Activated CD8-positive, alpha-beta memory T cell treated with anti-CD3 and anti-CD28 coated beads, Interleukin-2, amount 50 U/mL, for 24 hours (primary cell): ENCODE measurements around the gene ZNRF1.

ENCODE experiments used
- DNase-seq: peaks from one replicate; pipeline ENCODE4 v3.0.0-alpha.2; 2020; ENCODE audit errors: extremely low read depth

ZNRF1 gene

DNA sequence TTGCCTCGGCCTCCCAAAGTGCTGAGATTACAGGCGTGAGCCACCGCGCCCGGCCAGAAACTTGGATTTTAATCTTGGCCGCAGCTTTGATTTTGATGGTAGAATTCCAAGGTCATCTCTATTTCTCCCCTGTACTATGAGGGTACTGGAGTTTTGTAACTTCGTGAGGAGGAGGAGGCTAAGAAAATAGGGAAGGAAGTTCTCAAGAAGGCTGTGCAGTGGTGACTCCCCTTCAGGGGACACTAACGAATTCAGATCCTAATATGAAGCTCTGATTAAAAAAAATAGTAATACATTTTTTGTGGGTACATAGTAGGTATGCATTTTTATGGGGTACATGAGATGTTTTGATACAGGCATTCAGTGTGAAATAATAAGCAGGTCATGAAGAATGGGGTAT, 61.9 kb downstream of the ZNRF1 start:
- DNase-seq, result no peak

- DNase-seq, result no peak
Measured at GRCh38 chr16:75061669-75062068, 62.8 kb downstream of the ZNRF1 start.

- no peak for DNase-seq
Measured at GRCh38 chr16:75062135-75062975, 63.5 kb downstream of the ZNRF1 start.

DNA sequence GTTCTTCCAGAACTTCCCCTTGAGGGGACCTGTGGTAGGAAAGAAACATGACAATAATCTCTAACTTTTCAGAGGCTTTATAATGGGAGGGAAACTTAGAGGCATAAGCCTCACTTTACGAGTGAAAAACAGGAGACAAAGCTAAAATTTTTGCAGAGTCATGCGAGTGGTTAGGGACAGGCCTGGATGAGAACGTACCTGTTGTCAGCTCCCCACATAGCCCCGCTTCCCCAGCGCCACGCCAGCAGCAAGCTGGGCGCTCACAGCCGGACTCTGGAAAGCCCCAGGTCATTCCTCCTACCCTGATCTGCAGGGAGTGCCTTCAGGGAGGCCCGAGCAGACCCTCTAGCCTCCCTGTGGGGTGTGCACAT, 64.1 kb downstream of the ZNRF1 start:
- no peak for DNase-seq

GRCh38 chr16:75063549-75064088, 64.8 kb downstream of the ZNRF1 start:
- no peak for DNase-seq

DNA sequence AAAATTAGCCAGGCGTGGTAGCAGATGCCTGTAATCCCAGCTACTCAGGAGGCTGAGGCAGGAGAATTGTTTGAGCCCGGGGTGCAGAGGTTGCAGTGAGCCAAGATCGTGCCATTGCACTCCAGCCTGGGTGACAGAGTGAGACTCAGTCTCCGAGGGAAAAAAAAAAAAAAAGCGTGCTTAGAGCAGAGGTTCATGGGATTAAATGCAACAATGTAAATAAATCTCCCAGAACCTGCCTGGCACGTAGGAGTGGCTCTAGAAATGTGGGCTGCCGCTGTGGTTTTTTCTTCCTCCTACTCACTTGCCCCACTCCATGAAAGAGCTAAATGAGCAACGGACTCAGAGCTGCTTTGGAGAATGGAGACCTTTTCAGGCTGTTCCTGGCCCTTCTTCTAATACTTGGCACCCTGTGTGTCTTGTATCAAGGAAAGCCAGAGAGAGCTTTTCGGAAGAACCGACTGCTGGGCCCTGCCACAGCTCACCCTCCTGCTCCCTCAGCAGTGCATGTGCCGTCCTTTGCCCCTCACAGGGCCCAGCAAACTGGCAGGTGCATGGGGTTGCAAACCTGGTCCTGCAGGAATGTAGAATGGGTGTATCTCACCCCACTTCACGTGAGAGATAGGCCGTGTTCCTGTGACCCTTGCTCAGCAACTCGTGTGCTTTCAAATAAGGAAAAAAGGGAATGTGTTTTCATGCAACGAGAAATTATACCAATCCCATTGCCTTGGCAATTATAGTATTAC, 65.8 kb downstream of the ZNRF1 start:
- DNase-seq, result no peak

- no peak for DNase-seq
Measured at GRCh38 chr16:75065149-75065505, 66.3 kb downstream of the ZNRF1 start.

GRCh38 chr16:75065521-75066149, 66.8 kb downstream of the ZNRF1 start:
- DNase-seq, result no peak

GRCh38 chr16:75066861-75067447, 68.1 kb downstream of the ZNRF1 start:
- DNase-seq, result no peak

DNA sequence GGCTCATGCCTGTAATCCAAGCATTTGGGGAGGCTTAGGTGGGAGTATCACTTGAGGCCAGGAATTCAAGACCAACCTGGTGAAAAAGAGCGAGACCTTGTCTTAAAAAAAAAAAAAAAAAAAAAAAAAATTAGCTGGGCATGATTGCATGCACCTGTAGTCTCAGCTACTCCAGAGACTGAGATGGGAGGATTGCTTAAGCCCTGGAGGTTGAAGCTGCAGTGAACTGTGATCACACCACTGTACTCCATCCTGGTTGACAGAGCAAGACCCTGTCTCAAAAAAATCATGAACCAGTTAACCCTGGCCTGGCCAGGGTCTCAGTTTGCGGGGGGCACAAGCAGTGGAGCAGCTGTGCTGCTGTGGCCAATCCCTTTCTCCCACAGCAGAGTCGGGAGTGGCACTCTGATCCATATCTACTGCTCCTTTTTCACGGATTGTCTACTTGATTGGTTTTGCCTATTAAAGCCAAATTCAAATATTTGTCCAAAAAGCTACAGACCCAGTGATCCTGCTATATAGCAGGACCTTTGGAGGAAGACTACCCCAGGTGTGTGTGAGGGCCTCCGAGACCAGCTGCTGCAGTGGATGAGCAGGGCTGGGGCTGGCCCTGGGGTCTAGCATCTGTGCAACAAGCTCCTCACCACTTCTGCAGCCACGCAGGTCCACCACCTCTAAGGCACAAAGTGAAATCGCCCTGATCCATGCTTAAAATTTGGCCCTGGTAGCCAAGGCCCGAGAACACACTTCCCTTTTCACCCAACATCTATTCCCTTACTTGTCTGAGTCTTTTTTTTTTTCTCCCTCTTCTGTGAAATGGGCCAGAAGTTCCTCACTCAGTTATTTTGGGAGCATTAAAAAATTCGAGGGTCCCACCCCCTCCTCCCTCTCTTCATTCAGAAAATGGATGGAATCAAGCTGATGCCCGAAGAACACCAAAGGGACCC, 69.5 kb downstream of the ZNRF1 start:
- DNase-seq, result no peak

DNA sequence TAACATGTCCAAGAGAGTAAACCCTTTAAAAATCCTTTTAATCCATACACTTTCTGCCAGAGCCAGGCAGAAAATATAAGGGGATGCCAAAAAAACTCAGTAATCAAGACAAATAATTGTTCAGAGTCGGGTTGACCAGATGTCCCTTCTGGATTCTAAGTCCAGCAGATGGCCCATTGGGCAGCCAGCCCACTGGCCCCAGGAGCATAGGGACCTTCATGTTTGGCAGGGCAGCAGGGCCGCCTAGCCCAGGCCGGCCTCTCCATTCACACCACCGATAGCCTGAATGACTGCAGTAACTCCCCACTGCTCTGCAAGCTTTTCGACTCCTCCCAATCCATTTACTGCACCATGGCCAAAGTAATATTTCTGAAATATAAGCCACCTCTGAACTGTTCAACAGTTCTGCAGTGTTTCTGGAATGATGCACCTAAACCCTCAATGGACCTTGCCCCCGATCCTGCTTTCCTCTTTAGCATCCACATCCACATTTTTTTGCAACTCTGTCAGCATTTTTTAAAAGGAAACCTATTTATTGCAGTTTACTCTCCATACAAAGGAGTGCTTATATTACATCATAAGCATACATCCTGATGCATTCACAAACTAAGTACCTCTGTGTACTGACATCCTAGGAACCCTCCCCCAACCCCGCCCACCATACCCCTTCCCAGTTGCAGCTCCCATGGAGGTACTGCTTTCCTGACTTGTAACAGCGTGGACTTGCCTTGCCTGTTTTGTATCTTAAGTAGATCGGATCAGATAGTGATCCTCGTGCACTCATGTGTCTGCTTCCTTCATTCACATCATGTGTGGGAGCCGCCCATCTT, 71.4 kb downstream of the ZNRF1 start:
- no peak for DNase-seq

- DNase-seq, result no peak
Measured at GRCh38 chr16:75071621-75072020, 72.8 kb downstream of the ZNRF1 start.

GRCh38 chr16:75072239-75072947, 73.6 kb downstream of the ZNRF1 start:
- DNase-seq, result no peak

DNA sequence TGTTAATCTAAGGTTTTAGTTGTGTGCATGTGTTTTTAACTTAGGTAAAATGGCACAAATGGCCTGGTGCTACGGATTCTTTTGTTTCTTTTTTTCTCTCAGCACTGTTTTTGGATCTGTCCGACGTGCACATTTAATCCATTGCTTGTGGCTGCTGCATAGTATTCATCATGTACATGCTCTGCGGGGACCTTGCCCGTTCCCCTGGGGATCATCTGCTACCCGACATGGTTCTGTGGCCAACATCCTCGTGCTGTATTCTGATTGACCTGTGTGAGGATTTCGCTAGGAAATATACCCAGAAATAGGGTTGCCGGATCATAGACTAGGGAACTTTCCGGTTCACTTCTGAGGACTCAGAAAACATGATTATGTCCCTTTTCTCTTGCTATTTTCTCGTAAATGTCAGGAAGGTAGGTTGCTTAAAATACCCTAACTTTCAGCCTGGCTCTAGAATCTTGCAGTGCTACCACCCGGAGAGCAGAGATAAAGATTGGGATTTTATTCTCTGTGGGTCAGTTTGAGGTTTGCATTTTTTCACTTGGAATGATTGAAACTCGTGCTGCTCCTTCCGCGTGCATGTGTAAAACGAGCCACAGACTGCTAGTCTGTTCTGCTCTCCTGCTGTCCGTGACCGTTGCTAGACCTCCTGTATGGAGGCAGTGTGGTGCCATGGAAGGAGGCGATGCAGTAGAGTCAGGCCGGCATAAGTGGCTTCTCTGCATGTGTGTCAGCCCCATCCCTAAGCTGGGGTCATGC, 74.9 kb downstream of the ZNRF1 start:
- DNase-seq, result no peak

GRCh38 chr16:75074304-75074793, 75.5 kb downstream of the ZNRF1 start:
- DNase-seq, result no peak

DNA sequence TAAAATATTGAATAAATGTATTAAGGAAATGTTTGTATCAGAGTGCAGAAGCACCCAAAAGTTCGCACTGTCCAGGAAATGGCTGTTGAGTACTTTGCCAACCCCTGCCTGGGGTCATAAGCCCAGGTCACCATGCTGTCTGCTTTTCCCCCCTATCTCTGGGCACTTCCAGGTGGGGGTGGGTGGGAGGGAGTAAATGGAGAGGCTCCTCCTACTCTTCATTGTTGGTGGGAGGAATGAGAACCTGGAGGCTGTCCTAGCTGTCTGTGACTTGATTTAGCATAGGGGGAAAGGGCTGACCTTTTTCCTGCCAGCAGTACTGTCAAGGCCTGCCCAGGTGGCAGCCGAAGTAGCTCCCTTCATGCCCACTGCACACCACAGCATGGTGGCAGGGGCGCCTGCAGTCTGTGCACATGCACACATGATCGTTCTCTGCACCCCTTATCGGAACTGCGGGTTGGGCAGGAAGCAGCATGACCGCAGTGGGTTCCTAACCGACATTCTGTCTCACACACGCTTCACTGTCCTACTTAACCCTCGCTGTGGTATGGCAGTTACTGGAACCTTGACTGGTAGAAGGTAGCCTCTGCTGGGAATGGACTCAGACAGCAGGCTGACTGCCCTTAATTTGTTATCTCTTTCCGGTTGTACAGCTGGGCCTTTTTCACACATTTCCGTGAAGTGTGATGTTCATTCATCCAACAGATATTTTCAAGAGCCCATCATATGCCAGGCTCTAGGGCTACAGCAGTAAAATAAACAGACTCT, 76.3 kb downstream of the ZNRF1 start:
- peak; percentile 55 for DNase-seq

- DNase-seq, result no peak
Measured at GRCh38 chr16:75075688-75076268, 77.0 kb downstream of the ZNRF1 start.
